IMR-90 (cell line): ENCODE results near the gene RGS13. TPM values are rescaled to one million over a fixed set of nuclear protein-coding genes. Genes with fewer than 3 reads are reported as not detected.
A peak's percentile ranks its signal among the peaks of the same experiment; 100 is the strongest.

Source experiments
- ATAC-seq: fragments of 200-7000 bp; cut with Tn5 transposase; 2 replicates; pipeline ENCODE4 v1.9.1; 2020; ENCODE audit warnings: low read depth, mild to moderate bottlenecking, moderate library complexity
- BruUV-seq: library from RNA; stranded (reverse); fragments of 400-500 nt; replicated peaks from 2 replicates; lab custom pipeline; 2021; lab: Mats Ljungman, UMichigan
- CTCF ChIA-PET: fragments of 300-600 bp; formaldehyde crosslinking; extraction: SDS; loops from one replicate; lab custom pipeline; 2021; ENCODE audit warnings: antibody characterized with exemption; lab: Yijun Ruan, JAX
- POLR2A ChIA-PET: fragments of 300-600 bp; sonication (Branson Sonifier 250); formaldehyde crosslinking; loops from one replicate; lab custom pipeline; 2022; ENCODE audit warnings: antibody characterized with exemption; ENCODE audit not compliant: unreplicated experiment; lab: Charles Lee
- DNase-seq: peaks from one replicate; pipeline ENCODE4 v3.0.0; 2013
- H2AFZ ChIP-seq: replicated peaks from 2 replicates; pipeline ENCODE3; 2013; ENCODE audit warnings: low read length, mild to moderate bottlenecking; ENCODE audit not compliant: poor library complexity
- H2AK5ac ChIP-seq: 2 replicates; pipeline ENCODE4 v1.6.1; 2013; ENCODE audit warnings: low read depth, low read length, inconsistent platforms
- H2AK9ac ChIP-seq: replicated peaks from 2 replicates; pipeline ENCODE3; 2013; ENCODE audit warnings: mild to moderate bottlenecking, low read depth, low read length, moderate library complexity; ENCODE audit not compliant: poor library complexity
- H2BK120ac ChIP-seq: 2 replicates; pipeline ENCODE4 v1.6.1; 2013; ENCODE audit warnings: low read depth, low read length, inconsistent platforms
- H2BK15ac ChIP-seq: 3 replicates; pipeline ENCODE4 v1.6.1; 2013; ENCODE audit warnings: low read depth, low read length, inconsistent platforms
- H2BK20ac ChIP-seq: 2 replicates; pipeline ENCODE4 v1.6.1; 2013; ENCODE audit warnings: low read depth, mild to moderate bottlenecking, inconsistent platforms, low read length, moderate library complexity
- H2BK5ac ChIP-seq: 2 replicates; pipeline ENCODE4 v1.6.1; 2013; ENCODE audit warnings: mild to moderate bottlenecking, low read depth, low read length, inconsistent platforms; ENCODE audit not compliant: poor library complexity, severe bottlenecking
- H3K14ac ChIP-seq: replicated peaks from 2 replicates; pipeline ENCODE4 v1.6.1; 2013; ENCODE audit warnings: low read depth, low read length, inconsistent platforms
- H3K18ac ChIP-seq: 2 replicates; pipeline ENCODE4 v1.6.1; 2013; ENCODE audit warnings: low read depth, low read length, control low read depth
- H3K23ac ChIP-seq: 2 replicates; pipeline ENCODE4 v1.6.1; 2013; ENCODE audit warnings: low read depth, low read length, inconsistent platforms
- H3K27ac ChIP-seq: 2 replicates; pipeline ENCODE4 v1.5.1; 2013; ENCODE audit warnings: mild to moderate bottlenecking, control low read depth, low read length; ENCODE audit not compliant: insufficient read depth
- H3K27me3 ChIP-seq: 2 replicates; pipeline ENCODE4 v1.6.1; 2013; ENCODE audit warnings: low read length; ENCODE audit not compliant: control insufficient read depth, insufficient read depth
- H3K36me3 ChIP-seq: 2 replicates; pipeline ENCODE4 v1.6.1; 2013; ENCODE audit warnings: low read length, mixed read lengths; ENCODE audit not compliant: control insufficient read depth, insufficient read depth
- H3K4ac ChIP-seq: 2 replicates; pipeline ENCODE4 v1.6.1; 2013; ENCODE audit warnings: low read depth, low read length, inconsistent platforms
- H3K4me1 ChIP-seq: 2 replicates; pipeline ENCODE4 v1.6.1; 2013; ENCODE audit warnings: low read length, mixed read lengths; ENCODE audit not compliant: control insufficient read depth, insufficient read depth
- H3K4me2 ChIP-seq: 2 replicates; pipeline ENCODE4 v1.6.1; 2013; ENCODE audit warnings: low read depth, mild to moderate bottlenecking, control low read depth, low read length, moderate library complexity
- H3K4me3 ChIP-seq: 2 replicates; pipeline ENCODE4 v1.5.1; 2013; ENCODE audit warnings: low read depth, mild to moderate bottlenecking, control low read depth, low read length, moderate library complexity; ENCODE audit not compliant: insufficient read depth
- H3K56ac ChIP-seq: 2 replicates; pipeline ENCODE4 v1.6.1; 2013; ENCODE audit warnings: low read length, inconsistent platforms; ENCODE audit not compliant: insufficient read depth; ENCODE audit errors: extremely low read depth
- H3K79me1 ChIP-seq, 2 experiments: 2 replicates each; pipeline ENCODE4 v1.6.1; 2013; ENCODE audit warnings: low read length in 2 of 2, inconsistent platforms in 1 of 2, low read depth in 1 of 2
- H3K9ac ChIP-seq: 2 replicates; pipeline ENCODE4 v1.6.1; 2013; ENCODE audit warnings: low read depth, low read length, control low read depth
- H3K9me1 ChIP-seq: 2 replicates; pipeline ENCODE4 v1.6.1; 2013; ENCODE audit warnings: low read length, inconsistent platforms; ENCODE audit not compliant: insufficient read depth
- H3K9me3 ChIP-seq: 2 replicates; pipeline ENCODE4 v1.6.1; 2013; ENCODE audit warnings: low read length; ENCODE audit not compliant: control insufficient read depth, insufficient read depth
- H4K20me1 ChIP-seq: 2 replicates; pipeline ENCODE4 v1.6.1; 2013; ENCODE audit warnings: low read length, inconsistent platforms; ENCODE audit not compliant: insufficient read depth
- H4K5ac ChIP-seq: 2 replicates; pipeline ENCODE4 v1.6.1; 2013; ENCODE audit warnings: mild to moderate bottlenecking, low read depth, low read length, control low read depth
- H4K8ac ChIP-seq, 2 experiments: 2 replicates each; pipeline ENCODE4 v1.6.1; 2013; ENCODE audit warnings: low read depth in 2 of 2, low read length in 2 of 2, control low read depth in 1 of 2, inconsistent platforms in 1 of 2
- H4K91ac ChIP-seq: 2 replicates; pipeline ENCODE4 v1.6.1; 2013; ENCODE audit warnings: low read depth, low read length, inconsistent platforms; ENCODE audit not compliant: insufficient read depth
- CHD1 ChIP-seq: IDR thresholded peaks from 2 replicates; pipeline ENCODE4 v1.6.1; 2012; ENCODE audit warnings: low read depth, low read length, improper control_type of control experiment
- POLR2A ChIP-seq: IDR thresholded peaks from 2 replicates; pipeline ENCODE4 v1.6.1; 2012; ENCODE audit warnings: mild to moderate bottlenecking, low read depth, low read length
- RFX5 ChIP-seq: IDR thresholded peaks from 2 replicates; pipeline ENCODE4 v1.8.0; 2012; ENCODE audit warnings: low read depth, mild to moderate bottlenecking, low read length, moderate library complexity
- SMC3 ChIP-seq: fragments of 150-350 bp; IDR thresholded peaks from 2 replicates; pipeline ENCODE4 v1.6.1; 2016; ENCODE audit warnings: low read depth, mild to moderate bottlenecking, antibody characterized with exemption, low read length, moderate library complexity
- WGBS, 2 experiments: methylation state at CpG; one replicate each; pipeline versions ENCODE4 v1.1.5 to v1.1.7; 2013; ENCODE audit warnings: missing lambda C conversion rate in 2 of 2; ENCODE audit not compliant: insufficient read length in 1 of 2; ENCODE audit errors: extremely low coverage in 2 of 2; 5-methylcytosine and 5-hydroxymethylcytosine counted together
- dilution Hi-C: fragments of 300-500 bp; cut with HindIII; formaldehyde crosslinking; loops from one replicate; pipeline ENCODE4 v1.14.3; 2018; ENCODE audit warnings: low sequenced_read_pairs; ENCODE audit not compliant: unreplicated experiment
- in situ Hi-C: fragments of 300-500 bp; cut with MboI; formaldehyde crosslinking; loops from 3 replicates; pipeline ENCODE4 v1.14.3; 2019; ENCODE audit warnings: low sequenced_read_pairs, inconsistent platforms, mixed read lengths
- intact Hi-C: fragments of 100-400 bp; cut with micrococcal nuclease; formaldehyde crosslinking; loops from 2 replicates; pipeline ENCODE4 v1.10.0; 2022
- polyA plus RNA-seq, 3 experiments: library from polyadenylated mRNA; depleted of rRNA; stranded (reverse); fragments of >200 nt; gene quantifications; 2 replicates each; pipeline ENCODE4 v1.2.3, GENCODE V29; 2012; ENCODE audit warnings: low replicate concordance in 1 of 3
- total RNA-seq: library from RNA; depleted of rRNA; stranded (reverse); fragments of >200 nt; gene quantifications from 2 replicates; pipeline ENCODE4 v1.2.3, GENCODE V29; 2012
- TF ChIP-seq, protein P1 (sequence below): fragments of 150-350 bp; IDR thresholded peaks from 2 replicates; pipeline ENCODE4 v1.6.1; 2016; ENCODE audit warnings: low read depth, mild to moderate bottlenecking, low read length, moderate library complexity, borderline replicate concordance
- TF ChIP-seq, protein P2 (sequence below): conservative IDR thresholded peaks from 2 replicates; pipeline ENCODE4 v1.5.1; 2012; ENCODE audit warnings: mild to moderate bottlenecking, low read depth, low read length, improper control_type of control experiment

RGS13 gene
- total and polyA plus RNA-seq, 2 of the 4 experiments (the other 2 are of a cell fraction): not detected

DNA sequence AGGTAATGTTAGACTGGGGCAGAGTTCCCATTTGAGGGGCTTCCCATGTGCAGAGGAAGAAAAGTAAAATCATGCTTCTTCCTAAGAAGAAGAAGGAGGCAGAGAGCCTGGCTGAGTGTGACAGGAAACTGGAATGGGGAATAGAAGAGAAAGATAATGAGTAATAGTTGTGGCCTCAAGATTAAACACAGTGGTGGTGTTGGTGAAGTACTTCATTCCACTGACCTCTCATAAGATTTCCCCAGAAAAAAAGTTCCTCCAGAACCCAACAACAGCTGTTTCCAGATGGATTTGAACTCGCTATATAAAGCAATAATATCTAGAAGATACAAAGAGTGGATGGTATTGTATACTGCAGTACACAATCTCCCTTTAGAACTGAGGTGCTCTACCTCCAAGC lies 47.4 kb upstream of the RGS13 start:
- H3K27me3 ChIP-seq: no peaks in the 10 kb centered on the region
- in situ Hi-C loops (loop anchor here (10.0 kb wide), 1 partner anchor 114 kb away; no protein-coding TSS in a partner anchor), intact Hi-C loops (no loop called here), dilution Hi-C loops (no loop called here)
- no peak overlapping the region for H3K4me3 ChIP-seq
- CTCF ChIA-PET: no interaction called here
- peak overlapping the region; percentile 65 for H2BK120ac ChIP-seq
- TF ChIP-seq SMC3: no peak
- TF ChIP-seq POLR2A: no peak
- TF ChIP-seq, protein P1, sequence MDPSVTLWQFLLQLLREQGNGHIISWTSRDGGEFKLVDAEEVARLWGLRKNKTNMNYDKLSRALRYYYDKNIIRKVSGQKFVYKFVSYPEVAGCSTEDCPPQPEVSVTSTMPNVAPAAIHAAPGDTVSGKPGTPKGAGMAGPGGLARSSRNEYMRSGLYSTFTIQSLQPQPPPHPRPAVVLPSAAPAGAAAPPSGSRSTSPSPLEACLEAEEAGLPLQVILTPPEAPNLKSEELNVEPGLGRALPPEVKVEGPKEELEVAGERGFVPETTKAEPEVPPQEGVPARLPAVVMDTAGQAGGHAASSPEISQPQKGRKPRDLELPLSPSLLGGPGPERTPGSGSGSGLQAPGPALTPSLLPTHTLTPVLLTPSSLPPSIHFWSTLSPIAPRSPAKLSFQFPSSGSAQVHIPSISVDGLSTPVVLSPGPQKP: no peak
- TF ChIP-seq, protein P2, sequence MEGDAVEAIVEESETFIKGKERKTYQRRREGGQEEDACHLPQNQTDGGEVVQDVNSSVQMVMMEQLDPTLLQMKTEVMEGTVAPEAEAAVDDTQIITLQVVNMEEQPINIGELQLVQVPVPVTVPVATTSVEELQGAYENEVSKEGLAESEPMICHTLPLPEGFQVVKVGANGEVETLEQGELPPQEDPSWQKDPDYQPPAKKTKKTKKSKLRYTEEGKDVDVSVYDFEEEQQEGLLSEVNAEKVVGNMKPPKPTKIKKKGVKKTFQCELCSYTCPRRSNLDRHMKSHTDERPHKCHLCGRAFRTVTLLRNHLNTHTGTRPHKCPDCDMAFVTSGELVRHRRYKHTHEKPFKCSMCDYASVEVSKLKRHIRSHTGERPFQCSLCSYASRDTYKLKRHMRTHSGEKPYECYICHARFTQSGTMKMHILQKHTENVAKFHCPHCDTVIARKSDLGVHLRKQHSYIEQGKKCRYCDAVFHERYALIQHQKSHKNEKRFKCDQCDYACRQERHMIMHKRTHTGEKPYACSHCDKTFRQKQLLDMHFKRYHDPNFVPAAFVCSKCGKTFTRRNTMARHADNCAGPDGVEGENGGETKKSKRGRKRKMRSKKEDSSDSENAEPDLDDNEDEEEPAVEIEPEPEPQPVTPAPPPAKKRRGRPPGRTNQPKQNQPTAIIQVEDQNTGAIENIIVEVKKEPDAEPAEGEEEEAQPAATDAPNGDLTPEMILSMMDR: no peak
- no peak for TF ChIP-seq CHD1
- no peak for TF ChIP-seq RFX5
- H2BK15ac ChIP-seq: peak overlapping the region; percentile 69; the same call in 1 of the 3 replicates
- no peak overlapping the region for H3K27ac ChIP-seq
- WGBS, 2 experiments: no CpG with 5 or more reads among the region's 1 CpG
- no peaks in the 10 kb centered on the region for H4K20me1 ChIP-seq
- no TSS peak for BruUV-seq
- peaks cover 2% of the 10 kb centered on the region for H3K9me1 ChIP-seq
- H3K4me2 ChIP-seq: peak overlapping the region; percentile 17; the same call in 1 of the 2 replicates
- DNase-seq: peak; percentile 64
- H3K9me3 ChIP-seq: no peaks in the 10 kb centered on the region
- peak overlapping the region; percentile 62 for H3K4ac ChIP-seq
- POLR2A ChIA-PET: no interaction called here
- peak overlapping the region; percentile 75 for H2BK5ac ChIP-seq
- H4K8ac ChIP-seq: peak overlapping the region in 1 of 2 experiments; percentile 45; a peak in 1 of 4 replicates
- ATAC-seq: peak; percentile 84
- no peaks in the 10 kb centered on the region for H3K79me1 ChIP-seq
- no peak overlapping the region for H3K56ac ChIP-seq
- no peaks in the 10 kb centered on the region for H3K36me3 ChIP-seq
- no peak overlapping the region for H3K9ac ChIP-seq
- H2AK5ac ChIP-seq: peak overlapping the region; percentile 94; the same call in 1 of the 2 replicates
- no peak overlapping the region for H2AFZ ChIP-seq
- H3K4me1 ChIP-seq: peaks cover 5% of the 10 kb centered on the region
- H3K23ac ChIP-seq: peak overlapping the region; percentile 65; the same call in 1 of the 2 replicates
- peak overlapping the region; percentile 31; the same call in 1 of the 2 replicates for H4K91ac ChIP-seq
- H3K18ac ChIP-seq: peak overlapping the region; percentile 84
- H4K5ac ChIP-seq: no peak overlapping the region; the same call in 1 of the 2 replicates
- H3K14ac ChIP-seq: peak overlapping the region; percentile 61; the same call in 1 of the 2 replicates
- peak overlapping the region; percentile 80; the same call in 1 of the 2 replicates for H2BK20ac ChIP-seq
- H2AK9ac ChIP-seq: no peak overlapping the region
